Right atrium auricular region (tissue), 2 donors: ENCODE measurements around the gene GIPR. TPM values are rescaled to one million over a fixed set of nuclear protein-coding genes. Genes with fewer than 3 reads are reported as not detected.
A peak's percentile ranks its signal among the peaks of the same experiment; 100 is the strongest.

ENCODE experiments used
- DNase-seq: peaks from one replicate; pipeline ENCODE4 v3.0.0-alpha.2; 2019; ENCODE audit warnings: low spot score
- H3K27ac ChIP-seq, 2 donors: fragments of 200-600 bp; sonication (generic); 1 replicate in 1 of 2; 2 replicates in 1 of 2; pipeline ENCODE4 v1.5.1; 2016 to 2019
- H3K27me3 ChIP-seq, 2 donors: fragments of 200-600 bp; sonication (generic); one replicate each; pipeline versions ENCODE4 v1.5.1 to v1.6.0; 2017 to 2019
- H3K36me3 ChIP-seq: fragments of 200-600 bp; sonication (generic); one replicate; pipeline ENCODE4 v1.5.1; 2016
- H3K4me1 ChIP-seq, 2 donors: fragments of 200-600 bp; sonication (generic); one replicate each; pipeline versions ENCODE4 v1.5.1 to v1.6.0; 2017 to 2019
- H3K4me3 ChIP-seq, 2 donors: fragments of 200-600 bp; sonication (generic); 1 replicate in 1 of 2; 2 replicates in 1 of 2; pipeline ENCODE4 v1.5.1; 2017 to 2019; ENCODE audit warnings: mild to moderate bottlenecking in 1 of 2, moderate library complexity in 1 of 2
- H3K9me3 ChIP-seq, 2 donors: fragments of 200-600 bp; sonication (generic); one replicate each; pipeline ENCODE4 v1.5.1; 2019
- CTCF ChIP-seq, 2 donors: fragments of 200-600 bp; sonication (generic); IDR thresholded peaks; one replicate each; pipeline ENCODE4 v1.5.1; 2019; ENCODE audit warnings: antibody characterized with exemption in 2 of 2
- total RNA-seq, 2 donors: library from RNA; depleted of rRNA; stranded (reverse); fragments of >200 nt; gene quantifications; one replicate each; pipeline ENCODE4 v1.1.0, GENCODE V29; 2016

The GIPR gene
- total RNA-seq, 2 donors from 2014 or later, result 2.7 to 3.1 TPM

- H3K4me3 ChIP-seq, result peak within 1 kb of the TSS; percentile 81 to 85
- no peaks in the 10 kb centered on the region for H3K9me3 ChIP-seq
- peak within 1 kb of the TSS; percentile 86 to 92 for H3K27ac ChIP-seq
- H3K27me3 ChIP-seq, result no peaks in the 10 kb centered on the region
- peaks cover 0 to 19% of the 10 kb centered on the region in 2 donors for H3K4me1 ChIP-seq
- TF ChIP-seq CTCF (IDR thresholded peaks at IDR 0.05), result no peak
- H3K36me3 ChIP-seq, result peaks cover 28% of the 10 kb centered on the region
- peak; percentile 94 for DNase-seq
These were observed 23.6 kb downstream of the GIPR start, which contains the start of gene SNRPD2 for GRCh38 chr19:45691516-45692186. Gene SNRPD2, minus strand, starts transcription at chr19:45691953. Its CDS starts 65 bp downstream, at chr19:45691888.

- TF ChIP-seq CTCF (IDR thresholded peaks at IDR 0.05), result no peak
- peak within 1 kb of the TSS; percentile 86 to 92 for H3K27ac ChIP-seq
These were observed 24.4 kb downstream of the GIPR start, which contains the start of gene QPCTL for GRCh38 chr19:45692187-45693105. Gene QPCTL, plus strand, starts transcription at chr19:45692666. Its CDS starts 38 bp downstream, at chr19:45692704.

GRCh38 chr19:45693106-45693788 lies 25.2 kb downstream of the GIPR start:
- H3K4me3 ChIP-seq, result peak overlapping the region; percentile 81 to 85
- no peaks in the 10 kb centered on the region for H3K9me3 ChIP-seq
- H3K36me3 ChIP-seq, result peaks cover 12% of the 10 kb centered on the region
- peak; percentile 90 to 94 for TF ChIP-seq CTCF (IDR thresholded peaks at IDR 0.05)
- H3K4me1 ChIP-seq, result peaks cover 0 to 19% of the 10 kb centered on the region in 2 donors
- peak overlapping the region; percentile 86 to 92 for H3K27ac ChIP-seq
- no peaks in the 10 kb centered on the region for H3K27me3 ChIP-seq
- peak; percentile 83 for DNase-seq

More at GRCh38 chr19:45692187-45693105, 24.4 kb downstream of the GIPR start, which contains the start of gene QPCTL:
- H3K27me3 ChIP-seq, result no peaks in the 10 kb centered on the region
- peaks cover 20% of the 10 kb centered on the region for H3K36me3 ChIP-seq
- H3K4me1 ChIP-seq, result peaks cover 0 to 19% of the 10 kb centered on the region in 2 donors
- peak within 1 kb of the TSS; percentile 81 to 85 for H3K4me3 ChIP-seq
- no peaks in the 10 kb centered on the region for H3K9me3 ChIP-seq
- DNase-seq, result peak; percentile 98

- Histone ChIP-seq H3K4me3 (no peak overlapping the region), H3K9me3 (no peaks in the 10 kb centered on the region), H3K27ac (no peak overlapping the region), H3K27me3 (no peaks in the 10 kb centered on the region), H3K36me3 (no peaks in the 10 kb centered on the region), H3K4me1 (no peaks in the 10 kb centered on the region)
- DNase-seq, result no peak
- no peak for TF ChIP-seq CTCF (IDR thresholded peaks at IDR 0.05)
These were observed 33.7 kb downstream of the GIPR start for GRCh38 chr19:45701676-45702075.

GRCh38 chr19:45705115-45705514 lies 37.1 kb downstream of the GIPR start:
- no peaks in the 10 kb centered on the region for H3K36me3 ChIP-seq
- no peaks in the 10 kb centered on the region for H3K27me3 ChIP-seq
- H3K4me3 ChIP-seq, result no peak overlapping the region
- no peaks in the 10 kb centered on the region for H3K4me1 ChIP-seq
- H3K9me3 ChIP-seq, result no peaks in the 10 kb centered on the region
- no peak for TF ChIP-seq CTCF (IDR thresholded peaks at IDR 0.05)
- DNase-seq, result no peak
- H3K27ac ChIP-seq, result no peak overlapping the region
